KMS-11 (cell line): Measurements from ENCODE around the gene USP48.

Source experiments
- H2AFZ ChIP-seq: fragments of 200-600 bp; sonication (generic); 2 replicates; pipeline ENCODE4 v1.6.1; 2016; ENCODE audit warnings: antibody characterized with exemption, mixed run types, low read depth
- H3K27ac ChIP-seq: fragments of 200-600 bp; sonication (generic); 2 replicates; pipeline ENCODE4 v1.6.1; 2016; ENCODE audit warnings: mild to moderate bottlenecking, mixed run types
- H3K27me3 ChIP-seq: fragments of 200-600 bp; sonication (generic); 2 replicates; pipeline ENCODE4 v1.6.1; 2017; ENCODE audit warnings: mild to moderate bottlenecking, low read depth, mixed run types, moderate library complexity; ENCODE audit not compliant: insufficient read depth
- H3K36me3 ChIP-seq: fragments of 200-600 bp; sonication (generic); 2 replicates; pipeline ENCODE4 v1.6.1; 2017; ENCODE audit warnings: mild to moderate bottlenecking, mixed run types; ENCODE audit not compliant: insufficient read depth
- H3K4me1 ChIP-seq: fragments of 200-600 bp; sonication (generic); 2 replicates; pipeline ENCODE4 v1.6.1; 2016; ENCODE audit warnings: mild to moderate bottlenecking, low read depth, mixed run types; ENCODE audit not compliant: poor library complexity, severe bottlenecking
- H3K4me2 ChIP-seq: fragments of 200-600 bp; sonication (generic); 2 replicates; pipeline ENCODE4 v1.7.0; 2016; ENCODE audit warnings: mild to moderate bottlenecking, mixed run types
- H3K4me3 ChIP-seq: fragments of 200-600 bp; sonication (generic); IDR thresholded peaks from 2 replicates; pipeline ENCODE4 v1.6.1; 2017; ENCODE audit warnings: low read depth, low read length, mixed read lengths; ENCODE audit not compliant: insufficient read depth
- H3K79me2 ChIP-seq: fragments of 200-600 bp; sonication (generic); 2 replicates; pipeline ENCODE4 v1.6.1; 2016; ENCODE audit warnings: low read depth, mixed run types; ENCODE audit not compliant: insufficient read depth
- H3K9ac ChIP-seq: fragments of 200-600 bp; sonication (generic); 2 replicates; pipeline ENCODE4 v1.6.1; 2016; ENCODE audit warnings: mild to moderate bottlenecking, mixed run types
- H4K20me1 ChIP-seq: fragments of 200-600 bp; sonication (generic); 2 replicates; pipeline ENCODE4 v1.6.1; 2016; ENCODE audit warnings: mild to moderate bottlenecking, mixed run types; ENCODE audit not compliant: insufficient read depth
- CTCF ChIP-seq: fragments of 200-600 bp; sonication (generic); conservative IDR thresholded peaks from 2 replicates; pipeline ENCODE4 v1.6.1; 2017; ENCODE audit warnings: low read depth, mild to moderate bottlenecking, antibody characterized with exemption, low read length, moderate library complexity, mixed read lengths

USP48 gene

GRCh38 chr1:21638531-21639341 lies 144.2 kb downstream of the USP48 start:
- no peak overlapping the region for H3K4me2 ChIP-seq

GRCh38 chr1:21637514-21637913 lies 145.4 kb downstream of the USP48 start:
- Histone ChIP-seq H3K4me3 (no peak overlapping the region), H3K27me3 (peaks cover 61% of the 10 kb centered on the region), H3K4me2 (no peak overlapping the region), H2AFZ (no peak overlapping the region), H3K36me3 (no peaks in the 10 kb centered on the region), H4K20me1 (no peaks in the 10 kb centered on the region), H3K79me2 (no peaks in the 10 kb centered on the region), H3K4me1 (no peaks in the 10 kb centered on the region), H3K27ac (no peak overlapping the region), H3K9ac (no peak overlapping the region)
- no peak for TF ChIP-seq CTCF

More at GRCh38 chr1:21638531-21639341, 144.2 kb downstream of the USP48 start:
- Histone ChIP-seq H3K27ac (no peak overlapping the region), H3K79me2 (no peaks in the 10 kb centered on the region), H3K9ac (no peak overlapping the region), H3K36me3 (no peaks in the 10 kb centered on the region), H2AFZ (no peak overlapping the region), H3K4me1 (no peaks in the 10 kb centered on the region), H3K27me3 (peaks cover 59% of the 10 kb centered on the region), H3K4me3 (no peak overlapping the region), H4K20me1 (no peaks in the 10 kb centered on the region)
- TF ChIP-seq CTCF, result no peak

- H3K27me3 ChIP-seq, result peaks cover 66% of the 10 kb centered on the region
- no peaks in the 10 kb centered on the region for H4K20me1 ChIP-seq
- H3K4me1 ChIP-seq, result no peaks in the 10 kb centered on the region
- H3K9ac ChIP-seq, result no peak overlapping the region
- no peak overlapping the region for H3K4me3 ChIP-seq
- H3K27ac ChIP-seq, result no peak overlapping the region
- H2AFZ ChIP-seq, result no peak overlapping the region
- no peaks in the 10 kb centered on the region for H3K36me3 ChIP-seq
- no peaks in the 10 kb centered on the region for H3K79me2 ChIP-seq
- no peak for TF ChIP-seq CTCF
- no peak overlapping the region for H3K4me2 ChIP-seq
These were observed 146.9 kb downstream of the USP48 start for GRCh38 chr1:21636029-21636428.

- no peaks in the 10 kb centered on the region for H3K4me1 ChIP-seq
- H3K9ac ChIP-seq, result no peak overlapping the region
- no peak overlapping the region for H2AFZ ChIP-seq
- no peak overlapping the region for H3K4me2 ChIP-seq
- H4K20me1 ChIP-seq, result no peaks in the 10 kb centered on the region
- no peaks in the 10 kb centered on the region for H3K79me2 ChIP-seq
- no peak overlapping the region for H3K4me3 ChIP-seq
- H3K27ac ChIP-seq, result no peak overlapping the region
- TF ChIP-seq CTCF, result no peak
- H3K36me3 ChIP-seq, result no peaks in the 10 kb centered on the region
- H3K27me3 ChIP-seq, result peaks cover 73% of the 10 kb centered on the region
These were observed 148.0 kb downstream of the USP48 start for GRCh38 chr1:21634806-21635535.
